Gastrocnemius medialis (tissue), 4 donors: Measurements from ENCODE around the gene C3orf70. TPM values are rescaled to one million over a fixed set of nuclear protein-coding genes. Genes with fewer than 3 reads are reported as not detected.

Experiments used
- ATAC-seq, 2 donors: fragments of 150-250 bp; one replicate each; pipeline ENCODE4 v1.9.1; 2016
- DNase-seq, 2 donors: peaks; one replicate each; pipeline ENCODE4 v3.0.0-alpha.2; 2019
- H3K27ac ChIP-seq, 4 donors: fragments of 200-600 bp; sonication (generic); 1 replicate in 1 of 4; 2 replicates in 3 of 4; pipeline ENCODE4 v1.5.1; 2016 to 2018; ENCODE audit warnings: mild to moderate bottlenecking in 2 of 4, moderate library complexity in 1 of 4
- H3K27me3 ChIP-seq, 3 donors: fragments of 200-600 bp; sonication (generic) in 2 of 3; 1 replicate in 1 of 3; 2 replicates in 2 of 3; pipeline versions ENCODE4 v1.5.1 to v1.6.0; 2016 to 2019; ENCODE audit warnings: mild to moderate bottlenecking in 1 of 3, moderate library complexity in 1 of 3
- H3K36me3 ChIP-seq, 2 donors: fragments of 200-600 bp; sonication (generic) in 1 of 2; one replicate each; pipeline ENCODE4 v1.5.1; 2017 to 2018
- H3K4me1 ChIP-seq, 2 donors: fragments of 200-600 bp; sonication (generic) in 1 of 2; one replicate each; pipeline ENCODE4 v1.5.1; 2016 to 2017; ENCODE audit warnings: mild to moderate bottlenecking in 2 of 2
- H3K4me3 ChIP-seq, 4 donors: fragments of 200-600 bp; sonication (generic) in 3 of 4; 1 replicate in 1 of 4; 2 replicates in 3 of 4; pipeline ENCODE4 v1.5.1; 2016 to 2019; ENCODE audit warnings: mild to moderate bottlenecking in 2 of 4
- H3K9me3 ChIP-seq, 3 donors: fragments of 200-600 bp; sonication (generic) in 2 of 3; 1 replicate in 1 of 3; 2 replicates in 2 of 3; pipeline ENCODE4 v1.5.1; 2016 to 2019
- POLR2A ChIP-seq, 2 donors: fragments of 450-650 bp; IDR thresholded peaks; one replicate each; pipeline ENCODE4 v1.6.1; 2017; ENCODE audit warnings: antibody characterized with exemption in 2 of 2, mild to moderate bottlenecking in 2 of 2, moderate library complexity in 2 of 2
- in situ Hi-C, 4 donors: fragments of 200-750 bp; cut with MboI; loops; one replicate each; pipeline versions ENCODE4 v1.15.0 to v1.8.0; 2017; ENCODE audit warnings: low sequenced_read_pairs in 4 of 4
- intact Hi-C: fragments of 100-400 bp; cut with DNase I; formaldehyde crosslinking; loops from one replicate; pipeline ENCODE4 v1.15.1; 2023; ENCODE audit warnings: low total_unique reads
- total RNA-seq, 4 donors: library from RNA; depleted of rRNA; stranded (reverse); fragments of >200 nt; gene quantifications; one replicate each; pipeline versions ENCODE4 v1.1.0 to v1.2.3, GENCODE V29; 2016
- TF ChIP-seq, protein P1 (sequence below), 5 experiments: fragments of 450-650 bp in 3 of 5; fragments of 200-600 bp in 2 of 5; sonication (generic) in 2 of 5; IDR thresholded peaks in 4 of 5; conservative IDR thresholded peaks in 1 of 5; 1 replicate in 4 of 5; 2 replicates in 1 of 5; pipeline ENCODE4 v1.5.1; 2016 to 2019; ENCODE audit warnings: antibody characterized with exemption in 5 of 5, mild to moderate bottlenecking in 3 of 5, moderate library complexity in 3 of 5

C3orf70 gene
- total RNA-seq, 4 donors from 2014 or later = 0.42 to 1.1 (median 0.59) TPM

DNA sequence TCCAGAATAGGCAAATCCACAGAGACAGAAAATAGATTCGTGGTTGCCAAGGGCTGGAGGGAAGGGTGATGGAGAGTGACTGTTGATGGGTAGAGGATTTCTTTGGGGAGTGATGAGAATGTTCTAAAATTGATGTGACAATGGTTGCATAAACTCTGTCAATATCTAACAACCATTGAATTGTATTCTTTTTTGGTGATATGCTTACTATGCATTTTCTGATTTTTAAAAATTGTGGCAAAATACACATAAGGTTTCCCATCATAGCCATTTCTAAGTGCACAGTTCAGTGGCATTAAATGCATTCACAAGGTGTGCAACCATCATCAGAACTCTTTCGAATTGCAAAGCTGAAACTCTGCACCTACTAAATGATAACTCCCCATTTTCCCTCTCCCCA is 44.2 kb upstream of the C3orf70 start:
- intact Hi-C loops (no loop called here), in situ Hi-C loops (loop anchor here in 2 of 4 donors (25.0 kb wide), 1 partner anchor 310 kb away; no protein-coding TSS in a partner anchor)
- H3K27ac ChIP-seq = no peak overlapping the region
- no peak for DNase-seq
- ATAC-seq = no peak
- no peak for TF ChIP-seq POLR2A (IDR thresholded peaks at IDR 0.05)
- TF ChIP-seq, protein P1, sequence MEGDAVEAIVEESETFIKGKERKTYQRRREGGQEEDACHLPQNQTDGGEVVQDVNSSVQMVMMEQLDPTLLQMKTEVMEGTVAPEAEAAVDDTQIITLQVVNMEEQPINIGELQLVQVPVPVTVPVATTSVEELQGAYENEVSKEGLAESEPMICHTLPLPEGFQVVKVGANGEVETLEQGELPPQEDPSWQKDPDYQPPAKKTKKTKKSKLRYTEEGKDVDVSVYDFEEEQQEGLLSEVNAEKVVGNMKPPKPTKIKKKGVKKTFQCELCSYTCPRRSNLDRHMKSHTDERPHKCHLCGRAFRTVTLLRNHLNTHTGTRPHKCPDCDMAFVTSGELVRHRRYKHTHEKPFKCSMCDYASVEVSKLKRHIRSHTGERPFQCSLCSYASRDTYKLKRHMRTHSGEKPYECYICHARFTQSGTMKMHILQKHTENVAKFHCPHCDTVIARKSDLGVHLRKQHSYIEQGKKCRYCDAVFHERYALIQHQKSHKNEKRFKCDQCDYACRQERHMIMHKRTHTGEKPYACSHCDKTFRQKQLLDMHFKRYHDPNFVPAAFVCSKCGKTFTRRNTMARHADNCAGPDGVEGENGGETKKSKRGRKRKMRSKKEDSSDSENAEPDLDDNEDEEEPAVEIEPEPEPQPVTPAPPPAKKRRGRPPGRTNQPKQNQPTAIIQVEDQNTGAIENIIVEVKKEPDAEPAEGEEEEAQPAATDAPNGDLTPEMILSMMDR (IDR thresholded peaks at IDR 0.05 in 4 of 5, conservative IDR thresholded peaks at IDR 0.05 in 1 of 5) = no peak
- no peaks in the 10 kb centered on the region for H3K4me1 ChIP-seq
- no peaks in the 10 kb centered on the region for H3K9me3 ChIP-seq
- H3K36me3 ChIP-seq = no peaks in the 10 kb centered on the region
- H3K4me3 ChIP-seq = no peak overlapping the region
- H3K27me3 ChIP-seq = no peaks in the 10 kb centered on the region

DNA sequence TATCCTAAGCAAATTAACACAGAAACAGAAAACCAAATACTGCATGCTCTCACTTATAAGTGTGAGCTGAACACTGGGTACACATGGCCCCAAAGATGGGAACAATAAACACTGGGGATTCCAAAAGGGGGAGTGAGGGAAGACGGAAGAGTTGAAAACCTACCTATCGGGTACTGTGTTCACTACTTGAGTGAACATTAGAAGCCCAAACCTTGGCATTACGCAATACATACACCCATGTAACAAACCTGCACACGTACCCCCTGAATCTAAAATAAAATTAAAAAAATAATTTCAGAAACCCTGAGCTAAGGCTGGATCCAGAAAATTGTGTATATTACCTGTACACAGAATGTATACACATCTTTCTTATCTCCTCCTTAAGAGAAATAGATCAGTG is 42.8 kb upstream of the C3orf70 start:
- no peak for DNase-seq
- ATAC-seq = no peak
- Histone ChIP-seq H3K4me1 (no peaks in the 10 kb centered on the region), H3K27ac (no peak overlapping the region), H3K27me3 (no peaks in the 10 kb centered on the region), H3K36me3 (no peaks in the 10 kb centered on the region), H3K9me3 (no peaks in the 10 kb centered on the region), H3K4me3 (no peak overlapping the region)
- TF ChIP-seq, protein P1 (IDR thresholded peaks at IDR 0.05 in 4 of 5, conservative IDR thresholded peaks at IDR 0.05 in 1 of 5) = no peak
- TF ChIP-seq POLR2A (IDR thresholded peaks at IDR 0.05) = no peak
- in situ Hi-C loops (loop anchor here in 2 of 4 donors (25.0 kb wide), 1 partner anchor 308 kb away; no protein-coding TSS in a partner anchor), intact Hi-C loops (no loop called here)

DNA sequence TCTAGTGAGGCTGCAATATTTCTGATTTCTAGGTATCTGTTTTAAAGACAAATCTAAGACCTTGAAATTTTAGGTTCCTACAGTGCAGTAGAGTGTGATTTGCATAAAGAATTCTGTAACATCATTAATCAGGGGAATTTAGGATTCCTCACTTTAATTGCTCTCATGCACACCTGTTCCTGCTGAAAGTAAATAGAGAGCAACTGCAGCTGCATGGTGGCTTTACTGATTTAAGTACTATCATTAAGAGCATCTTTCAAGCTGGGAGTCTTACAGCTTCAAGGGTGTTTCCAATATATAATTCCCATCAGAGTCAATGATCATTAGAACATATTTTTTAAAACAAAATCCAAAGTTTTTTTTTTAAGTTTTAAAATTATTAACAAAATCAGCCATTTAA is 36.0 kb upstream of the C3orf70 start:
- DNase-seq (no peak), ATAC-seq (no peak)
- Histone ChIP-seq H3K4me3 (no peak overlapping the region), H3K27ac (no peak overlapping the region), H3K4me1 (no peaks in the 10 kb centered on the region), H3K9me3 (no peaks in the 10 kb centered on the region), H3K36me3 (no peaks in the 10 kb centered on the region), H3K27me3 (no peaks in the 10 kb centered on the region)
- in situ Hi-C loops (loop anchor here in 2 of 4 donors (25.0 kb wide), 1 partner anchor 302 kb away; no protein-coding TSS in a partner anchor), intact Hi-C loops (no loop called here)
- no peak for TF ChIP-seq POLR2A (IDR thresholded peaks at IDR 0.05)
- TF ChIP-seq, protein P1 (IDR thresholded peaks at IDR 0.05 in 4 of 5, conservative IDR thresholded peaks at IDR 0.05 in 1 of 5) = no peak

DNA sequence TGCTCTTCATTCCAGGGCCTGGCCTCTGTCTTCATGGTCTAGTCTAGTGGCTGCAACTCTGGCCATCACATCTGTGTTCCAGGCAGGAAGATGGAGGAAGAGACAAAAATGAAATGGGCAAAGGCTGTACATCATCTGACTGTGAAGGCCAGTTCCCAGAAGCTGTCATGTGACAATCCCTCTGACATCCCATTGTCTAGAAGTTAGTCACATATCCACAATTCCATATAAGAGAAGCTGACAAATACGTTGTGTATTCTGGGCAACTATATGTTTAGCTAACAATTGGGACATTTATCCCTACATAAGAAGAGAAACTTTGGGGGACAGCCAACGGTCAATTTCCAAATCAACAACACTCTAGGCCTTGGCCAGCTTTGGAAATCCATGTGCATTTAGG is 34.5 kb upstream of the C3orf70 start:
- H3K4me3 ChIP-seq = no peak overlapping the region
- TF ChIP-seq, protein P1 (IDR thresholded peaks at IDR 0.05 in 4 of 5, conservative IDR thresholded peaks at IDR 0.05 in 1 of 5) = no peak
- no peak for TF ChIP-seq POLR2A (IDR thresholded peaks at IDR 0.05)
- H3K36me3 ChIP-seq = no peaks in the 10 kb centered on the region
- H3K27ac ChIP-seq = no peak overlapping the region
- H3K9me3 ChIP-seq = no peaks in the 10 kb centered on the region
- intact Hi-C loops (no loop called here), in situ Hi-C loops (loop anchor here in 2 of 4 donors (25.0 kb wide), 1 partner anchor 300 kb away; no protein-coding TSS in a partner anchor)
- H3K4me1 ChIP-seq = no peaks in the 10 kb centered on the region
- H3K27me3 ChIP-seq = no peaks in the 10 kb centered on the region
- no peak for DNase-seq
- ATAC-seq = no peak
